Left renal cortex interstitium (tissue), 4 donors: ENCODE data around the gene WWOX. TPM values are rescaled to one million over a fixed set of nuclear protein-coding genes. Genes with fewer than 3 reads are reported as not detected.

Experiments
- DNase-seq, 4 donors: peaks; one replicate each; pipeline ENCODE4 v3.0.0-alpha.2; 2013; ENCODE audit warnings: low read depth in 4 of 4, low spot score in 2 of 4, missing footprints in 1 of 4
- polyA plus RNA-seq, 4 donors: library from polyadenylated mRNA; unstranded; fragments of 120-200 nt; gene quantifications; one replicate each; pipeline ENCODE4 v1.2.1, GENCODE V29; 2013; ENCODE audit not compliant: insufficient read length in 4 of 4

The WWOX gene
- polyA plus RNA-seq, 4 donors: 32.7 to 42.3 (median 37.2) TPM

GRCh38 chr16:78102122-78102660 is 2.7 kb downstream of the WWOX start:
- DNase-seq: no peak

GRCh38 chr16:78102865-78103264 is 3.4 kb downstream of the WWOX start:
- DNase-seq: no peak

GRCh38 chr16:78105517-78105916 is 6.1 kb downstream of the WWOX start:
- no peak for DNase-seq

GRCh38 chr16:78106686-78107085 is 7.2 kb downstream of the WWOX start:
- no peak for DNase-seq

- no peak for DNase-seq
Observed at GRCh38 chr16:78108451-78108850, 9.0 kb downstream of the WWOX start.

GRCh38 chr16:78113258-78113657 is 13.8 kb downstream of the WWOX start:
- no peak for DNase-seq

GRCh38 chr16:78115659-78116058 is 16.2 kb downstream of the WWOX start:
- DNase-seq: no peak

GRCh38 chr16:78116946-78117345 is 17.5 kb downstream of the WWOX start:
- DNase-seq: no peak

GRCh38 chr16:78117391-78117790 is 17.9 kb downstream of the WWOX start:
- no peak for DNase-seq

GRCh38 chr16:78118469-78119025 is 19.1 kb downstream of the WWOX start:
- DNase-seq: no peak

- peak in 2 of 4 donors; percentile 58 to 83 for DNase-seq
Observed at GRCh38 chr16:78122774-78123315, 23.4 kb downstream of the WWOX start.

- DNase-seq: no peak
Observed at GRCh38 chr16:78125112-78125844, 25.8 kb downstream of the WWOX start.

- DNase-seq: no peak
Observed at GRCh38 chr16:78126662-78127061, 27.2 kb downstream of the WWOX start.

GRCh38 chr16:78127130-78127529 is 27.7 kb downstream of the WWOX start:
- DNase-seq: peak in 1 of 4 donors; percentile 27

- DNase-seq: no peak
Observed at GRCh38 chr16:78128913-78129312, 29.5 kb downstream of the WWOX start.

GRCh38 chr16:78129349-78129748 is 29.9 kb downstream of the WWOX start:
- DNase-seq: no peak

- DNase-seq: no peak
Observed at GRCh38 chr16:78130083-78130608, 30.7 kb downstream of the WWOX start.

- no peak for DNase-seq
Observed at GRCh38 chr16:78130950-78131349, 31.5 kb downstream of the WWOX start.

GRCh38 chr16:78133919-78134318 is 34.5 kb downstream of the WWOX start:
- DNase-seq: no peak

GRCh38 chr16:78134944-78135619 is 35.6 kb downstream of the WWOX start:
- DNase-seq: no peak

- no peak for DNase-seq
Observed at GRCh38 chr16:78137179-78137578, 37.7 kb downstream of the WWOX start.
